SK-N-SH treated with all-trans-retinoic acid at 6 μM for 48 hours (cell line): Measurements from ENCODE around the gene SLCO3A1.

ENCODE experiments used
- ARNTL ChIP-seq: fragments of 450-650 bp; formaldehyde crosslinking; IDR thresholded peaks from 2 replicates; pipeline ENCODE4 v1.5.0; 2020; ENCODE audit warnings: low read depth, mild to moderate bottlenecking, moderate library complexity, borderline replicate concordance
- BACH2 ChIP-seq: fragments of 250-450 bp; sonication (Bioruptor Pico); IDR thresholded peaks from 2 replicates; pipeline ENCODE4 v1.9.0; 2021; ENCODE audit warnings: mild to moderate bottlenecking, borderline replicate concordance
- GLIS3 ChIP-seq: fragments of 250-450 bp; sonication (Bioruptor Pico); IDR thresholded peaks from 2 replicates; pipeline ENCODE4 v1.5.0; 2020; ENCODE audit warnings: mild to moderate bottlenecking, moderate library complexity
- ISL1 ChIP-seq: fragments of 250-450 bp; sonication (Bioruptor Pico); IDR thresholded peaks from 2 replicates; pipeline ENCODE4 v2.1.2; 2022; ENCODE audit warnings: mild to moderate bottlenecking, moderate library complexity
- RARB ChIP-seq: fragments of 250-450 bp; sonication (Bioruptor Pico); IDR thresholded peaks from 2 replicates; pipeline ENCODE4 v1.8.0; 2021; ENCODE audit warnings: mild to moderate bottlenecking, moderate library complexity
- ZFP3 ChIP-seq: fragments of 250-450 bp; sonication (Bioruptor Pico); IDR thresholded peaks from 2 replicates; pipeline ENCODE4 v1.5.0; 2020; ENCODE audit warnings: mild to moderate bottlenecking, moderate library complexity
- ZNF565 ChIP-seq: fragments of 450-650 bp; formaldehyde crosslinking; conservative IDR thresholded peaks from 2 replicates; pipeline ENCODE4 v1.5.0; 2020; ENCODE audit warnings: low read depth, mild to moderate bottlenecking, moderate library complexity
- ZNF8 ChIP-seq: fragments of 450-650 bp; formaldehyde crosslinking; IDR thresholded peaks from 2 replicates; pipeline ENCODE4 v1.5.0; 2020; ENCODE audit warnings: mild to moderate bottlenecking, moderate library complexity
- TF ChIP-seq, protein P1 (sequence below): fragments of 250-450 bp; sonication (Bioruptor Pico); IDR thresholded peaks from 2 replicates; pipeline ENCODE4 v1.8.0; 2020; ENCODE audit warnings: mild to moderate bottlenecking, moderate library complexity, borderline replicate concordance
- TF ChIP-seq, protein P2 (sequence below): fragments of 250-450 bp; sonication (Bioruptor Pico); IDR thresholded peaks from 2 replicates; pipeline ENCODE4 v1.5.1; 2021; ENCODE audit warnings: mild to moderate bottlenecking, moderate library complexity
- TF ChIP-seq, protein P3 (sequence below): fragments of 250-450 bp; sonication (Bioruptor Pico); IDR thresholded peaks from 2 replicates; pipeline ENCODE4 v1.5.1; 2020; ENCODE audit warnings: low read depth, mild to moderate bottlenecking, moderate library complexity

DNA sequence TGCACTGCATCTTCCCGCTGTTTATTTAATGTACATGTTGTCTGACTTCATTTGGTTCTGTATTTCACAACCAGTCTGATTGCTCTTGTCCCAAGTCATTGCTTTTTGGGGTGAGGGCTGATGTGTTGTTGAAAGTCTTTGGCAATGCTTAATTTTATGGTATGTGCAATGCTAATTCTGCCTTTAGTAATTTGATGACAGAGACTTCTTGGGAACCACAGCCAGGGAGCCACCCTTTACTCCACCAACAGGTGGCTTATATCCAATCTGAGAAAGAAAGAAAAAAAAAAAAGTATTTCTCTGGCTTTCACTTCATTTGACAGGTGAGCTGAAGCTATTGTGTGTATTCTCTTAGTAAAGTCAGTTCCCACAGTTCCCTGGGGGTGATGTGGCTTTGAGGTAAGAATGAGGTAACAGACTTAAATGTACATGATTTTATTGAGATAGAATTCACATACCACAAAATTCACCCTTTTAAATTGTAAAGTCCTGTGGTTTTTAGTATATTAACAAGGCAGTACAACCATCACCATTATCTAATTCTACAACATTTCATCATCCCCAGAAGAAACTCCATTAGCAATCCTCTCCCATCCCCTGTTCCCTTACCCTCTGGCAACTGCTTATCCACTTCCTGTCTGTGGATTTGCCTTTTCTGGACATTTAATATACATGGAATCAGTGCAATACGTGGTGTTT lies 97.3 kb downstream of the SLCO3A1 start:
- TF ChIP-seq BACH2 (CRISPR knock-in tag) = no peak
- no peak for TF ChIP-seq ZFP3 (CRISPR knock-in tag)
- no peak for TF ChIP-seq ZNF565 (CRISPR knock-in tag)
- TF ChIP-seq ISL1 (CRISPR knock-in tag) = no peak
- TF ChIP-seq, protein P1, sequence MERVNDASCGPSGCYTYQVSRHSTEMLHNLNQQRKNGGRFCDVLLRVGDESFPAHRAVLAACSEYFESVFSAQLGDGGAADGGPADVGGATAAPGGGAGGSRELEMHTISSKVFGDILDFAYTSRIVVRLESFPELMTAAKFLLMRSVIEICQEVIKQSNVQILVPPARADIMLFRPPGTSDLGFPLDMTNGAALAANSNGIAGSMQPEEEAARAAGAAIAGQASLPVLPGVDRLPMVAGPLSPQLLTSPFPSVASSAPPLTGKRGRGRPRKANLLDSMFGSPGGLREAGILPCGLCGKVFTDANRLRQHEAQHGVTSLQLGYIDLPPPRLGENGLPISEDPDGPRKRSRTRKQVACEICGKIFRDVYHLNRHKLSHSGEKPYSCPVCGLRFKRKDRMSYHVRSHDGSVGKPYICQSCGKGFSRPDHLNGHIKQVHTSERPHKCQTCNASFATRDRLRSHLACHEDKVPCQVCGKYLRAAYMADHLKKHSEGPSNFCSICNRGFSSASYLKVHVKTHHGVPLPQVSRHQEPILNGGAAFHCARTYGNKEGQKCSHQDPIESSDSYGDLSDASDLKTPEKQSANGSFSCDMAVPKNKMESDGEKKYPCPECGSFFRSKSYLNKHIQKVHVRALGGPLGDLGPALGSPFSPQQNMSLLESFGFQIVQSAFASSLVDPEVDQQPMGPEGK = no peak
- TF ChIP-seq ARNTL = no peak
- no peak for TF ChIP-seq ZNF8
- TF ChIP-seq, protein P2, sequence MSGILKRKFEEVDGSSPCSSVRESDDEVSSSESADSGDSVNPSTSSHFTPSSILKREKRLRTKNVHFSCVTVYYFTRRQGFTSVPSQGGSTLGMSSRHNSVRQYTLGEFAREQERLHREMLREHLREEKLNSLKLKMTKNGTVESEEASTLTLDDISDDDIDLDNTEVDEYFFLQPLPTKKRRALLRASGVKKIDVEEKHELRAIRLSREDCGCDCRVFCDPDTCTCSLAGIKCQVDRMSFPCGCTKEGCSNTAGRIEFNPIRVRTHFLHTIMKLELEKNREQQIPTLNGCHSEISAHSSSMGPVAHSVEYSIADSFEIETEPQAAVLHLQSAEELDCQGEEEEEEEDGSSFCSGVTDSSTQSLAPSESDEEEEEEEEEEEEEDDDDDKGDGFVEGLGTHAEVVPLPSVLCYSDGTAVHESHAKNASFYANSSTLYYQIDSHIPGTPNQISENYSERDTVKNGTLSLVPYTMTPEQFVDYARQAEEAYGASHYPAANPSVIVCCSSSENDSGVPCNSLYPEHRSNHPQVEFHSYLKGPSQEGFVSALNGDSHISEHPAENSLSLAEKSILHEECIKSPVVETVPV (CRISPR knock-in tag) = no peak
- TF ChIP-seq GLIS3 (CRISPR knock-in tag) = no peak
- no peak for TF ChIP-seq RARB (CRISPR knock-in tag)
- TF ChIP-seq, protein P3, sequence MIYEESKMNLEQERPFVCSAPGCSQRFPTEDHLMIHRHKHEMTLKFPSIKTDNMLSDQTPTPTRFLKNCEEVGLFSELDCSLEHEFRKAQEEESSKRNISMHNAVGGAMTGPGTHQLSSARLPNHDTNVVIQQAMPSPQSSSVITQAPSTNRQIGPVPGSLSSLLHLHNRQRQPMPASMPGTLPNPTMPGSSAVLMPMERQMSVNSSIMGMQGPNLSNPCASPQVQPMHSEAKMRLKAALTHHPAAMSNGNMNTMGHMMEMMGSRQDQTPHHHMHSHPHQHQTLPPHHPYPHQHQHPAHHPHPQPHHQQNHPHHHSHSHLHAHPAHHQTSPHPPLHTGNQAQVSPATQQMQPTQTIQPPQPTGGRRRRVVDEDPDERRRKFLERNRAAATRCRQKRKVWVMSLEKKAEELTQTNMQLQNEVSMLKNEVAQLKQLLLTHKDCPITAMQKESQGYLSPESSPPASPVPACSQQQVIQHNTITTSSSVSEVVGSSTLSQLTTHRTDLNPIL = no peak
